GM12878 (cell line): Measurements from ENCODE around the gene ROCK1. TPM values are rescaled to one million over a fixed set of nuclear protein-coding genes. Genes with fewer than 3 reads are reported as not detected.

Source experiments
- ATAC-seq: fragments of 200-7000 bp; cut with Tn5 transposase; 3 replicates; pipeline ENCODE4 v1.9.1; 2020; ENCODE audit warnings: mild to moderate bottlenecking, moderate library complexity
- BruUV-seq: library from RNA; stranded (reverse); fragments of 400-500 nt; replicated peaks from 2 replicates; lab custom pipeline; 2021; lab: Mats Ljungman, UMichigan
- CTCF ChIA-PET: fragments of 300-600 bp; sonication (Branson Sonifier 250); formaldehyde crosslinking; extraction: SDS; loops from one replicate; lab custom pipeline; 2021; ENCODE audit warnings: inconsistent platforms; lab: Yijun Ruan, JAX
- POLR2A ChIA-PET: fragments of 350-600 bp; formaldehyde crosslinking; extraction: SDS; loops from one replicate; lab custom pipeline; 2021; ENCODE audit warnings: inconsistent platforms; lab: Charles Lee
- RAD21 ChIA-PET: fragments of 300-600 bp; sonication (Branson Sonifier 250); formaldehyde crosslinking; loops from one replicate; lab custom pipeline; 2023; ENCODE audit warnings: antibody characterized with exemption; ENCODE audit not compliant: unreplicated experiment; lab: Charles Lee
- SMC1A ChIA-PET: fragments of 300-600 bp; sonication (Branson Sonifier 250); formaldehyde crosslinking; loops from one replicate; lab custom pipeline; 2023; ENCODE audit not compliant: unreplicated experiment, uncharacterized antibody; lab: Charles Lee
- DNase-seq: peaks from one replicate; pipeline ENCODE4 v3.0.0-alpha.2; 2011; ENCODE audit warnings: low read depth, low spot score
- FAIRE-seq: peaks from 3 replicates; lab custom pipeline; 2011; peaks lifted over from hg19 to GRCh38; lab: Jason Lieb, UNC
- H2AFZ ChIP-seq: 2 replicates; pipeline ENCODE4 v1.6.0; 2011; ENCODE audit warnings: low read depth, low read length, control low read depth; ENCODE audit not compliant: control insufficient read depth
- H3K27ac ChIP-seq: 2 replicates; pipeline ENCODE4 v1.5.1; 2011; ENCODE audit warnings: control low read depth; ENCODE audit not compliant: control insufficient read depth, insufficient read depth
- H3K27me3 ChIP-seq, 2 experiments: replicated peaks in 1 of 2; 2 replicates each; pipeline versions ENCODE4 v1.6.0 to v1.6.1; 2011; ENCODE audit warnings: low read length in 1 of 2; ENCODE audit not compliant: control insufficient read depth in 2 of 2, insufficient read depth in 2 of 2
- H3K36me3 ChIP-seq, 2 experiments: 2 replicates each; pipeline ENCODE4 v1.5.1; 2011; ENCODE audit warnings: low read length in 1 of 2; ENCODE audit not compliant: control insufficient read depth in 2 of 2, insufficient read depth in 2 of 2
- H3K4me1 ChIP-seq: 2 replicates; pipeline ENCODE4 v1.6.1; 2011; ENCODE audit warnings: mild to moderate bottlenecking, low read length, moderate library complexity, mixed read lengths; ENCODE audit not compliant: control insufficient read depth, insufficient read depth
- H3K4me2 ChIP-seq: 2 replicates; pipeline ENCODE4 v1.6.0; 2011; ENCODE audit warnings: control low read depth; ENCODE audit not compliant: control insufficient read depth, insufficient read depth
- H3K4me3 ChIP-seq: fragments of 200-600 bp; sonication (generic); 2 replicates; pipeline ENCODE4 v1.5.1; 2016
- H3K79me2 ChIP-seq: 2 replicates; pipeline ENCODE4 v1.6.0; 2011; ENCODE audit warnings: low read length; ENCODE audit not compliant: control insufficient read depth, insufficient read depth
- H3K9ac ChIP-seq: 2 replicates; pipeline ENCODE4 v1.8.0; 2011; ENCODE audit warnings: low read length, control low read depth, mixed read lengths; ENCODE audit not compliant: control insufficient read depth, insufficient read depth
- H3K9me3 ChIP-seq: replicated peaks from 3 replicates; pipeline ENCODE4 v1.5.1; 2011; ENCODE audit warnings: mild to moderate bottlenecking, low read length; ENCODE audit not compliant: control insufficient read depth, insufficient read depth
- H4K20me1 ChIP-seq: 2 replicates; pipeline ENCODE4 v1.6.0; 2011; ENCODE audit not compliant: control insufficient read depth, insufficient read depth
- CBX5 ChIP-seq: sonication (generic); IDR thresholded peaks from 2 replicates; pipeline ENCODE4 v1.6.1; 2016; ENCODE audit warnings: low read depth, moderate library complexity, mild to moderate bottlenecking, inconsistent platforms
- DPF2 ChIP-seq: fragments of 450-650 bp; IDR thresholded peaks from 2 replicates; pipeline ENCODE4 v1.6.1; 2017; ENCODE audit warnings: mild to moderate bottlenecking
- MYC ChIP-seq: IDR thresholded peaks from 2 replicates; pipeline ENCODE4 v1.6.1; 2011; ENCODE audit warnings: mild to moderate bottlenecking, low read length, moderate library complexity, inconsistent platforms; ENCODE audit not compliant: insufficient read depth, insufficient replicate concordance, insufficient read length, severe bottlenecking
- NRF1 ChIP-seq: conservative IDR thresholded peaks from 2 replicates; pipeline ENCODE4 v1.6.1; 2011; ENCODE audit warnings: mild to moderate bottlenecking, low read depth, low read length, improper control_type of control experiment
- RAD51 ChIP-seq: fragments of 450-650 bp; IDR thresholded peaks from 2 replicates; pipeline ENCODE4 v1.6.1; 2016; ENCODE audit warnings: moderate library complexity, mild to moderate bottlenecking, inconsistent platforms
- RELA ChIP-seq: fragments of 450-650 bp; IDR thresholded peaks from 2 replicates; pipeline ENCODE4 v1.8.0; 2014; ENCODE audit warnings: borderline replicate concordance; ENCODE audit not compliant: partially characterized antibody
- WGBS: methylation state at CpG from one replicate; pipeline ENCODE4 v1.1.6; 2016; ENCODE audit warnings: low lambda C conversion rate; ENCODE audit not compliant: insufficient replicate concordance, insufficient coverage; ENCODE audit errors: missing lambda C conversion rate; 5-methylcytosine and 5-hydroxymethylcytosine counted together
- in situ Hi-C: fragments of 300-500 bp; cut with MboI; formaldehyde crosslinking; loops from 9 replicates; pipeline ENCODE4 v1.14.3; 2018; ENCODE audit warnings: mixed read lengths
- intact Hi-C: fragments of 100-400 bp; cut with micrococcal nuclease; formaldehyde crosslinking; loops from one replicate; pipeline ENCODE4 v1.14.2; 2022; ENCODE audit not compliant: unreplicated experiment
- polyA plus RNA-seq, 11 experiments: library from polyadenylated mRNA; depleted of rRNA in 4 of 11; unstranded in 6 of 11; stranded (reverse) in 5 of 11; fragments of >200 nt; fragmentation: Nextera tagmentation in 4 of 11; fragmentation: Illumina TruSeq in 1 of 11; extraction: Ambion mirVana in 4 of 11; extraction: Trizol in 1 of 11; gene quantifications; 1 replicate in 1 of 11; 2 replicates in 10 of 11; pipeline versions ENCODE4 v1.2.1 to v1.2.3, GENCODE V29; 2011 to 2016; ENCODE audit warnings: inconsistent platforms in 2 of 11, missing spikeins in 2 of 11, low read depth in 1 of 11
- total RNA-seq, 4 experiments: library from RNA; depleted of rRNA in 3 of 4; stranded (reverse); fragments of >200 nt in 3 of 4; fragmentation: Illumina TruSeq in 1 of 4; extraction: Trizol in 1 of 4; gene quantifications; 2 replicates each; pipeline versions ENCODE4 v1.2.1 to v1.2.3, GENCODE V29; 2013 to 2021
- TF ChIP-seq, protein P1 (sequence below): fragments of 450-650 bp; IDR thresholded peaks from 2 replicates; pipeline ENCODE4 v1.6.1; 2017; ENCODE audit warnings: mild to moderate bottlenecking, low read depth, inconsistent platforms; ENCODE audit not compliant: poor library complexity, severe bottlenecking
- TF ChIP-seq, protein P2 (sequence below): IDR thresholded peaks from 2 replicates; pipeline ENCODE4 v1.6.1; 2012; ENCODE audit warnings: low read depth, low read length, improper control_type of control experiment
- TF ChIP-seq, protein P3 (sequence below): fragments of 450-650 bp; IDR thresholded peaks from 2 replicates; pipeline ENCODE4 v1.6.1; 2016; ENCODE audit warnings: mild to moderate bottlenecking
- TF ChIP-seq, protein P4 (sequence below): IDR thresholded peaks from 2 replicates; pipeline ENCODE4 v1.6.1; 2012; ENCODE audit warnings: low read length, inconsistent platforms

The ROCK1 gene
- total and polyA plus RNA-seq, 10 of the 15 experiments (the other 5 are each of a cell fraction or from before 2014, with no cell fraction given), result 14.8 to 46.6 (median 29.5) TPM

DNA sequence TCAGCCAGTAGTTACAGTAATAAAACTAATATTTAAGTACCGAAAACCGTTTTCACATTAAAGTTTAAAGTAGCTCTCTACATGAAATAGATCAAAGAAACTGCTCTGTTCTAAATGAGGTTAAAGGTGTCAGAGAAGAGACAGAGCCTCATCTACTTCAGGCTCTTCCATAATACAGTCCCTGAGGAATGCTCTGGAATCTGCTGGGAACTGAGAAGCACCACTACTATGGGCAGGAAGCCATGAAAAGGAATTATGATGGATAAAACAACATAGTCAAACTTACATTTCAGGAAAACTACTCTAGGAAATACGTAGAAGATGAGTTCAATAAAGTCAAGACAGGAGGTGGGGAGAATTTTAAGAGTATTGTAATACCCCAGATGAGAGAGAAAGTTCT lies 60.0 kb downstream of the ROCK1 start:
- WGBS, result 98% methylated on average over 3 of the region's 3 CpGs
- no peak overlapping the region for H3K27ac ChIP-seq

DNA sequence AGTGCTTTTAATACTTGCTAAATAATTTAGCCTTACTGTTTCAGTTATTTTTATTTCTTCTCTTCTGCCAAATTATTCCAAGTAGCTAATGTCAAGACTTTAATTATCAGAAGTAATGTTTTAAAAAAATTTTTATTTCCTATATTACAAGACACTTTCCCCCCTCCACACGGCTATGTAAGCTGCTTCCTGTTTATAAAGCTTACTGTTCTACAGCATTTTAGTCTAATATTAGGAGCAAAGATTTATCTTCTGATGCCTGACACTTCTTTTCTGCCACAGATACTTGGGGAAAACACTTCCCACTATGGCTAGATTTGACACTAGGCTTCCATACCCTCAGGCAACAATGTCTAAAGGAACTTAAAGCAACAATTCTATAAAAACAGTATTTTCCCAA lies 62.3 kb downstream of the ROCK1 start:
- DNase-seq (no peak), FAIRE-seq (no peak), ATAC-seq (no peak)
- intact Hi-C loops (loop anchor here (5.0 to 10.0 kb wide), 2 partner anchors 42 to 125 kb away; no protein-coding TSS in a partner anchor), in situ Hi-C loops (loop anchor here (5.0 kb wide), 1 partner anchor 48 kb away; no protein-coding TSS in a partner anchor)
- H3K27me3 ChIP-seq, result no peaks in the 10 kb centered on the region
- no peak overlapping the region for H3K9ac ChIP-seq
- SMC1A ChIA-PET, result interaction anchor here (0.8 to 1.7 kb wide), 8 partner anchors 11 to 81 kb away, joined by 3 to 8 read pairs (median 4); no protein-coding TSS in a partner anchor
- POLR2A ChIA-PET, result interaction anchor here (0.6 kb wide), 1 partner anchor 17 kb away, joined by 5 read pairs; no protein-coding TSS in a partner anchor
- H3K9me3 ChIP-seq, result no peaks in the 10 kb centered on the region
- RAD21 ChIA-PET, result no interaction called here
- CTCF ChIA-PET, result interaction anchor here (0.9 to 2.6 kb wide), 3 partner anchors 25 to 28 kb away, joined by 3 to 7 read pairs (median 4); no protein-coding TSS in a partner anchor
- H3K4me2 ChIP-seq, result no peak overlapping the region
- peaks cover 0 to 8% of the 10 kb centered on the region in 2 experiments; a peak in 2 of 4 replicates for H3K36me3 ChIP-seq
- no peak overlapping the region for H3K27ac ChIP-seq
- H4K20me1 ChIP-seq, result no peaks in the 10 kb centered on the region
- H2AFZ ChIP-seq, result no peak overlapping the region
- H3K79me2 ChIP-seq, result peaks cover 13% of the 10 kb centered on the region
- no TSS peak for BruUV-seq
- WGBS, result 47% methylated on average over 1 of the region's 1 CpG
- no peak overlapping the region for H3K4me3 ChIP-seq
- H3K4me1 ChIP-seq, result no peaks in the 10 kb centered on the region; the same call in 1 of the 2 replicates
- TF ChIP-seq, protein P1, sequence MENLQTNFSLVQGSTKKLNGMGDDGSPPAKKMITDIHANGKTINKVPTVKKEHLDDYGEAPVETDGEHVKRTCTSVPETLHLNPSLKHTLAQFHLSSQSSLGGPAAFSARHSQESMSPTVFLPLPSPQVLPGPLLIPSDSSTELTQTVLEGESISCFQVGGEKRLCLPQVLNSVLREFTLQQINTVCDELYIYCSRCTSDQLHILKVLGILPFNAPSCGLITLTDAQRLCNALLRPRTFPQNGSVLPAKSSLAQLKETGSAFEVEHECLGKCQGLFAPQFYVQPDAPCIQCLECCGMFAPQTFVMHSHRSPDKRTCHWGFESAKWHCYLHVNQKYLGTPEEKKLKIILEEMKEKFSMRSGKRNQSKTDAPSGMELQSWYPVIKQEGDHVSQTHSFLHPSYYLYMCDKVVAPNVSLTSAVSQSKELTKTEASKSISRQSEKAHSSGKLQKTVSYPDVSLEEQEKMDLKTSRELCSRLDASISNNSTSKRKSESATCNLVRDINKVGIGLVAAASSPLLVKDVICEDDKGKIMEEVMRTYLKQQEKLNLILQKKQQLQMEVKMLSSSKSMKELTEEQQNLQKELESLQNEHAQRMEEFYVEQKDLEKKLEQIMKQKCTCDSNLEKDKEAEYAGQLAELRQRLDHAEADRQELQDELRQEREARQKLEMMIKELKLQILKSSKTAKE, result no peak
- TF ChIP-seq CBX5, result no peak
- no peak for TF ChIP-seq DPF2
- no peak for TF ChIP-seq MYC
- TF ChIP-seq NRF1, result no peak
- TF ChIP-seq, protein P2, sequence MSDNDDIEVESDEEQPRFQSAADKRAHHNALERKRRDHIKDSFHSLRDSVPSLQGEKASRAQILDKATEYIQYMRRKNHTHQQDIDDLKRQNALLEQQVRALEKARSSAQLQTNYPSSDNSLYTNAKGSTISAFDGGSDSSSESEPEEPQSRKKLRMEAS, result no peak
- TF ChIP-seq, protein P3, sequence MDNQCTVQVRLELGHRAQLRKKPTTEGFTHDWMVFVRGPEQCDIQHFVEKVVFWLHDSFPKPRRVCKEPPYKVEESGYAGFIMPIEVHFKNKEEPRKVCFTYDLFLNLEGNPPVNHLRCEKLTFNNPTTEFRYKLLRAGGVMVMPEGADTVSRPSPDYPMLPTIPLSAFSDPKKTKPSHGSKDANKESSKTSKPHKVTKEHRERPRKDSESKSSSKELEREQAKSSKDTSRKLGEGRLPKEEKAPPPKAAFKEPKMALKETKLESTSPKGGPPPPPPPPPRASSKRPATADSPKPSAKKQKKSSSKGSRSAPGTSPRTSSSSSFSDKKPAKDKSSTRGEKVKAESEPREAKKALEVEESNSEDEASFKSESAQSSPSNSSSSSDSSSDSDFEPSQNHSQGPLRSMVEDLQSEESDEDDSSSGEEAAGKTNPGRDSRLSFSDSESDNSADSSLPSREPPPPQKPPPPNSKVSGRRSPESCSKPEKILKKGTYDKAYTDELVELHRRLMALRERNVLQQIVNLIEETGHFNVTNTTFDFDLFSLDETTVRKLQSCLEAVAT, result no peak

More for the DNA sequence above, 60.0 kb downstream of the ROCK1 start:
- no peak overlapping the region for H3K9ac ChIP-seq
- DNase-seq (no peak), FAIRE-seq (no peak)
- H3K27me3 ChIP-seq, result no peaks in the 10 kb centered on the region
- SMC1A ChIA-PET, result interaction anchor here (0.5 to 1.1 kb wide), 4 partner anchors 60 to 472 kb away, joined by 3 read pairs; no protein-coding TSS in a partner anchor
- no peak overlapping the region for H3K4me3 ChIP-seq
- RAD21 ChIA-PET, result no interaction called here
- no peak overlapping the region for H2AFZ ChIP-seq
- no peaks in the 10 kb centered on the region for H3K9me3 ChIP-seq
- CTCF ChIA-PET, result interaction anchor here (1.0 to 2.6 kb wide), 3 partner anchors 27 to 127 kb away, joined by 3 to 7 read pairs (median 4); no protein-coding TSS in a partner anchor
- H4K20me1 ChIP-seq, result no peaks in the 10 kb centered on the region
- H3K4me1 ChIP-seq, result no peaks in the 10 kb centered on the region; the same call in 1 of the 2 replicates
- TF ChIP-seq RAD51 (no peak), RELA (no peak)
- TF ChIP-seq, protein P4, sequence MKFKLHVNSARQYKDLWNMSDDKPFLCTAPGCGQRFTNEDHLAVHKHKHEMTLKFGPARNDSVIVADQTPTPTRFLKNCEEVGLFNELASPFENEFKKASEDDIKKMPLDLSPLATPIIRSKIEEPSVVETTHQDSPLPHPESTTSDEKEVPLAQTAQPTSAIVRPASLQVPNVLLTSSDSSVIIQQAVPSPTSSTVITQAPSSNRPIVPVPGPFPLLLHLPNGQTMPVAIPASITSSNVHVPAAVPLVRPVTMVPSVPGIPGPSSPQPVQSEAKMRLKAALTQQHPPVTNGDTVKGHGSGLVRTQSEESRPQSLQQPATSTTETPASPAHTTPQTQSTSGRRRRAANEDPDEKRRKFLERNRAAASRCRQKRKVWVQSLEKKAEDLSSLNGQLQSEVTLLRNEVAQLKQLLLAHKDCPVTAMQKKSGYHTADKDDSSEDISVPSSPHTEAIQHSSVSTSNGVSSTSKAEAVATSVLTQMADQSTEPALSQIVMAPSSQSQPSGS, result no peak
- TF ChIP-seq, all 136 proteins: peak for 0
- Histone ChIP-seq H3K4me2 (no peak overlapping the region), H3K79me2 (peaks cover 14% of the 10 kb centered on the region), H3K36me3 (peaks cover 0 to 5% of the 10 kb centered on the region in 2 experiments; a peak in 1 of 4 replicates)
- no TSS peak for BruUV-seq
- in situ Hi-C loops (loop anchor here (25.0 kb wide), 4 partner anchors 386 to 1911 kb away; partner anchors contain the start of genes ESCO1 and SNRPD1), intact Hi-C loops (loop anchor here (5.0 kb wide), 1 partner anchor 51 kb away; no protein-coding TSS in a partner anchor)
- POLR2A ChIA-PET, result no interaction called here
- no peak for ATAC-seq
